ENCODE measurements around the gene TACR1.

- TF ChIP-seq CTCF (IDR thresholded peaks at IDR 0.05) (no peak), POLR2A (IDR thresholded peaks at IDR 0.05) (no peak), EP300 (IDR thresholded peaks at IDR 0.05) (no peak)
These were observed 121.4 kb downstream of the TACR1 start for GRCh38 chr2:75077909-75078308.
